Prostate gland (tissue), 2 donors: ENCODE results near the gene EP400. TPM values are rescaled to one million over a fixed set of nuclear protein-coding genes. Genes with fewer than 3 reads are reported as not detected.

Source experiments
- DNase-seq: peaks from one replicate; pipeline ENCODE4 v3.0.0-alpha.2; 2019; ENCODE audit warnings: low spot score
- H3K27ac ChIP-seq, 2 donors: fragments of 200-600 bp; sonication (generic); 2 replicates each; pipeline ENCODE4 v1.5.1; 2017 to 2019
- H3K27me3 ChIP-seq: fragments of 200-600 bp; sonication (generic); replicated peaks from 2 replicates; pipeline ENCODE4 v1.5.1; 2019; ENCODE audit not compliant: insufficient read depth
- H3K36me3 ChIP-seq, 2 donors: fragments of 200-600 bp; sonication (generic); 1 replicate in 1 of 2; 2 replicates in 1 of 2; pipeline versions ENCODE4 v1.5.1 to v1.8.1; 2017 to 2019
- H3K4me1 ChIP-seq: fragments of 200-600 bp; sonication (generic); replicated peaks from 2 replicates; pipeline ENCODE4 v1.5.1; 2019
- H3K4me3 ChIP-seq, 2 donors: fragments of 200-600 bp; sonication (generic); 2 replicates each; pipeline ENCODE4 v1.5.1; 2017 to 2019
- H3K9me3 ChIP-seq: fragments of 200-600 bp; sonication (generic); 2 replicates; pipeline ENCODE4 v1.5.1; 2017
- CTCF ChIP-seq, 4 experiments: fragments of 200-600 bp in 2 of 4; fragments of 450-650 bp in 2 of 4; sonication (generic) in 2 of 4; IDR thresholded peaks; 1 replicate in 3 of 4; 2 replicates in 1 of 4; pipeline ENCODE4 v1.5.1; 2016 to 2019; ENCODE audit warnings: antibody characterized with exemption in 4 of 4, mild to moderate bottlenecking in 2 of 4, moderate library complexity in 2 of 4
- POLR2A ChIP-seq: fragments of 450-650 bp; IDR thresholded peaks from one replicate; pipeline ENCODE4 v1.6.1; 2016; ENCODE audit warnings: antibody characterized with exemption, mild to moderate bottlenecking
- POLR2AphosphoS5 ChIP-seq: sonication (generic); formaldehyde crosslinking; IDR thresholded peaks from one replicate; pipeline ENCODE4 v1.6.1; 2017; ENCODE audit warnings: antibody characterized with exemption
- WGBS: methylation state at CpG from one replicate; pipeline ENCODE4 v1.1.5; 2018; 5-methylcytosine and 5-hydroxymethylcytosine counted together
- intact Hi-C: fragments of 100-400 bp; cut with DNase I; formaldehyde crosslinking; loops from one replicate; pipeline ENCODE4 v1.14.2; 2022
- total RNA-seq, 2 donors: library from RNA; depleted of rRNA; stranded (reverse); fragments of >200 nt; gene quantifications; one replicate each; pipeline ENCODE4 v1.1.0, GENCODE V29; 2016

The EP400 gene
- total RNA-seq, 2 donors from 2014 or later = 22.3 to 46.2 TPM

- peaks cover 24 to 42% of the 10 kb centered on the region in 2 donors for H3K36me3 ChIP-seq
- no peaks in the 10 kb centered on the region for H3K9me3 ChIP-seq
- no peaks in the 10 kb centered on the region for H3K4me1 ChIP-seq
- intact Hi-C loops = no loop called here
- no peak overlapping the region for H3K4me3 ChIP-seq
- H3K27me3 ChIP-seq = no peaks in the 10 kb centered on the region
- no peak for DNase-seq
- 91% methylated on average over 14 of the region's 14 CpGs for WGBS
- no peak for TF ChIP-seq POLR2A
- no peak for TF ChIP-seq POLR2AphosphoS5
- no peak for TF ChIP-seq CTCF (IDR thresholded peaks at IDR 0.05)
- no peak overlapping the region for H3K27ac ChIP-seq
Observed at GRCh38 chr12:131914179-131914702, 35.5 kb upstream of the EP400 start.

GRCh38 chr12:131915000-131915689, 34.6 kb upstream of the EP400 start:
- no peaks in the 10 kb centered on the region for H3K9me3 ChIP-seq
- peaks cover 20 to 32% of the 10 kb centered on the region in 2 donors for H3K36me3 ChIP-seq
- no peak for DNase-seq
- H3K4me1 ChIP-seq = no peaks in the 10 kb centered on the region
- no peak for TF ChIP-seq POLR2A
- no peak for TF ChIP-seq POLR2AphosphoS5
- H3K27me3 ChIP-seq = no peaks in the 10 kb centered on the region
- H3K4me3 ChIP-seq = no peak overlapping the region
- intact Hi-C loops = no loop called here
- 93% methylated on average over 20 of the region's 20 CpGs for WGBS
- no peak overlapping the region for H3K27ac ChIP-seq

GRCh38 chr12:131915823-131916222, 33.9 kb upstream of the EP400 start:
- intact Hi-C loops = no loop called here
- no peaks in the 10 kb centered on the region for H3K9me3 ChIP-seq
- 92% methylated on average over 21 of the region's 21 CpGs for WGBS
- H3K27ac ChIP-seq = no peak overlapping the region
- H3K4me3 ChIP-seq = no peak overlapping the region
- no peak for TF ChIP-seq POLR2A
- no peak for TF ChIP-seq POLR2AphosphoS5
- TF ChIP-seq CTCF (IDR thresholded peaks at IDR 0.05) = no peak
- no peaks in the 10 kb centered on the region for H3K27me3 ChIP-seq
- H3K36me3 ChIP-seq = peaks cover 22 to 30% of the 10 kb centered on the region in 2 donors
- DNase-seq = no peak
- H3K4me1 ChIP-seq = no peaks in the 10 kb centered on the region

GRCh38 chr12:131916306-131917138, 33.2 kb upstream of the EP400 start:
- no peaks in the 10 kb centered on the region for H3K4me1 ChIP-seq
- H3K36me3 ChIP-seq = peaks cover 18 to 30% of the 10 kb centered on the region in 2 donors
- 94% methylated on average over 22 of the region's 36 CpGs for WGBS
- H3K27ac ChIP-seq = no peak overlapping the region
- intact Hi-C loops = no loop called here
- H3K4me3 ChIP-seq = no peak overlapping the region
- no peaks in the 10 kb centered on the region for H3K9me3 ChIP-seq
- no peaks in the 10 kb centered on the region for H3K27me3 ChIP-seq
- no peak for DNase-seq
- no peak for TF ChIP-seq POLR2A
- TF ChIP-seq POLR2AphosphoS5 = no peak
- TF ChIP-seq CTCF (IDR thresholded peaks at IDR 0.05) = no peak

GRCh38 chr12:131917139-131917710, 32.5 kb upstream of the EP400 start:
- H3K4me3 ChIP-seq = no peak overlapping the region
- H3K27me3 ChIP-seq = no peaks in the 10 kb centered on the region
- H3K4me1 ChIP-seq = no peaks in the 10 kb centered on the region
- intact Hi-C loops = no loop called here
- H3K9me3 ChIP-seq = no peaks in the 10 kb centered on the region
- H3K27ac ChIP-seq = no peak overlapping the region
- no peak for TF ChIP-seq CTCF (IDR thresholded peaks at IDR 0.05)
- TF ChIP-seq POLR2A = no peak
- TF ChIP-seq POLR2AphosphoS5 = no peak
- peaks cover 12 to 30% of the 10 kb centered on the region in 2 donors for H3K36me3 ChIP-seq
- no peak for DNase-seq
- 85% methylated on average over 18 of the region's 31 CpGs for WGBS
